GM18508 (cell line): ENCODE data around the gene MAP4K5.
"Not testable (repeated sequence)": the region's sequence is repeated elsewhere in the genome, so short reads cannot be mapped to it uniquely, and the experiment has no call there.

Experiments
- ATAC-seq: cut with Tn5 transposase; IDR thresholded peaks from one replicate; pipeline ENCODE4 v1.9.1; 2021; ENCODE audit warnings: moderate number of reproducible peaks; ENCODE audit not compliant: insufficient read depth, unreplicated experiment

The MAP4K5 gene

GRCh38 chr14:50532502-50533240 is at the start of gene MAP4K5:
Gene MAP4K5 (minus strand): TSS chr14:50532569. CDS start chr14:50532049, 520 bp downstream.
- ATAC-seq: peak; percentile 82

GRCh38 chr14:50578433-50578832 is 46.1 kb upstream of the MAP4K5 start:
- ATAC-seq: no peak

GRCh38 chr14:50577982-50578381 is 45.6 kb upstream of the MAP4K5 start:
- no peak for ATAC-seq

DNA sequence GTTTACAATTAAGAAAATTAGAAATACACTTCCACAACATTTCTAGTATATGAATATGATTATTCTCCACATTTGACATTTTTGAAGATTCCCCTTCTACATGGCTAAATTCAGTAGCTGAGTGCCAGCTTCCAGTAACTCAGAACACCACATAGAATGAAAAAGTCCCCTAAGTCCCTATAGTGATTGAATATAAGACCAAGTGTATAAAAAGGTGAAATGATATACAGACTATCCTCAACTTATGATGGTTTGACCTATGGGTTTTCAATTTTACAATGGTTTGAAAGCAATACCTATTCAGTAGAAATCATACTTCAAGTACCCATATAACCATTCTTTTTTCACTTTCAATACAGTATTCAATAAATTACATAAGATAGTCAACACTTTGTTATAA is 43.4 kb upstream of the MAP4K5 start:
- ATAC-seq: no peak

GRCh38 chr14:50573862-50574261 is 41.5 kb upstream of the MAP4K5 start:
- ATAC-seq: no peak

DNA sequence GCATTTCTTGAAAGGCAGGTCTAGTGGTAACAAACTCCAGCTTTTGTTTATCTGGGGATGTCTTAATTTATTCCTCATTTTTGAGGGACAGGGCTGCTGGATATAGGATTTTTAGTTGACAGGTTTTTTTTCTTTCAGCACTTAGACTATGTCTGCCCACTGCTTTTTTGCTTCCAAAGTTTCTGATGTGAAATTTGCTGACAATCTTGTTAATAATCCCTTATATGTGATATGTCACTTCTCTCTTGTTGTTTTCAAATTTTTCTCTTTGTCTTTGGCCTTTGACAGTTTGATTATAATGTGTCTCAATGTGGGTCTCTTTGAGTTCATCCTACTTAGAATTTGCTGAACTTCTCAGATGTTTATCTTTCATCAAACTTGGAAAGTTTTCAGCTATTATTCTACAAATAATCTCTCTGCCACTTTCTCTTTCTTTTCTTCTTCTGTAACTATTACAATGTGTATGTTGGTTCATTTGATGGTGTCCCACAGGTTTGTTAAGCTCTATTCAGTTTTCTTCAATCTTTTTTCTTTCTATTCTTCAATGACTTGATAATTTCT is 37.4 kb upstream of the MAP4K5 start:
- ATAC-seq: no peak

DNA sequence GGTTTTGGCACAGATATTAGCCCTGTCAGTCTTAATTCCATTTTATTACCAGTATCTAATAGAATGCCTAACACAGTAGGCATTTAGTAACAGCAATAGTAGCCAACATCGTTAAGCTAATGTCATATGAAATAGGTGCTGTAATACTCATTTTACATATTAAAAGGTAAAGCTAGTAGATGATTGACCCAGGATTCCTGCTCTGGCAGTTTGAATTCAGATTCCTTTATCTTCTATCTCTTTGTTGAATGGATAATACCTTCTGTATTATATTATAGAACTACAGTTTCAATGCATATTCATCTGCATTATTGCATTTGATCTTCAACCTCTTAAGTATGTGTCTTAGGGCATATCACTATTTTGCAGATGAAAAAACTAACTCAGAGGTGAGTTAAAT is 30.5 kb upstream of the MAP4K5 start:
- ATAC-seq: no peak

- no peak for ATAC-seq
Measured at GRCh38 chr14:50560931-50561285, 28.5 kb upstream of the MAP4K5 start.

DNA sequence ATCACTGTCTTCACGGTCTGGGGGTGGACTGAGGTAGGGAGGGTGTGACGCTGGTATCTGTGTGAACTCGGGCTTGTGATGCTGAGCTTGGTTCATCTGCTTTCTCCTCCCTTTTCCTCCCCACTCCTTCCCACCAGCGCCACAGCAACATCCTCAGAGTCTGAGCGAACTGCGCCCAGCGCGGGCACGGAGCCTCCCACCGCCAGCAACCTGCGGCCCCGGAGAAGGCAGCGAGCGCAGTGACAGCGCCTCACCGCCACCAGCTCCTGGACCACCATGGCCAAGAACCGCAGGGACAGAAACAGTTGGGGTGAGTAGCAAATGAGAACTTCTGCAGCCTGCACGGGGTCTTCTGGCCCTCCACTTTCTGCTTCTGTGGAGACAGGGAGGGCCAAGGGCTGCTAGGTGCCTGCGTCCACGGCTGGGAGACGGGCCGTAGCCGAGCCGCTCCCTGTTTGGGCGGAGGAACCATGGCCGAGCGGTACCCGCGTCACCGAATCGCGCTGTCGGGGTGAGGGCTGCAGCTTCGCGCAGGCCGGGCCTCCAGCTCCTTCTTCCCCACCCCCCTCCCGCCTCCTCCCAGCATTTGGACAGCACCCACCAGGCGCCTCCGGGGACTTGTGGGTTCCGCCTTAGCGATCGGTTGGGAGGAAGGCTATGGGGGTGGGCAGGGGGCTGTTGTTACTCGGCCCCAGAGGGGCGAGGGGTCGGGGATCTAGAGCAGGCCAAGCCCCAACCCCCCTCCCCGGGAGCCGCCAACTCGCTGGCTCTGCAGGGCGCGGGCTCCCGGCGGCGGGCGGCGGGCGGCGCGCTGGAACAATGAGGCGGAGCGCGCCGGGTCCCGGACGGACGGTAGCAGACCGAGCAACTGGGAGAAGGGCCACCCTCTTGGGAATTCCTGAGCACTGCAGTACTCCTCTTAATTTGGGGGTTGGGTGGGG is 27.9 kb upstream of the MAP4K5 start, which contains the start of gene ATL1:
Gene ATL1, plus strand, starts transcription at position 156 of the 941 bp plus-strand sequence. Its CDS starts 121 bp downstream, at position 277.
- no peak for ATAC-seq

DNA sequence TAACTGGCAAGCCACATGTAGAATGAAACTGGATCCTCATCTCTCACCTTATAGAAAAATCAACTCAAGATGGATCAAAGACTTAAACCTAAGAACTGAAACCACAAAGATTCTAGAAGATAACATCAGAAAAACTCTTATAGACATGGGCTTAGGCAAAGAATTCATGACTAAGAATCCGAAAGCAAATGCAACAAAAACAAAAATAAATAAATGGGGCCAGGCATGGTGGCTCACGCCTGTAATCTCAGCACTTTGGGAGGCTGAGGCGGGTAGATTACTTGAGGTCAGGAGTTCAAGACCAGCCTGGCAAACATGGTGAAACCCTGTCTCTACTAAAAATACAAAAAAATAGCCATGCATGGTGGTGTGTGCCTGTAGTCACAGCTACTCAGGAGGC is 20.4 kb upstream of the MAP4K5 start:
- ATAC-seq: not testable (repeated sequence)

GRCh38 chr14:50551877-50552276 is 19.5 kb upstream of the MAP4K5 start:
- ATAC-seq: no peak

DNA sequence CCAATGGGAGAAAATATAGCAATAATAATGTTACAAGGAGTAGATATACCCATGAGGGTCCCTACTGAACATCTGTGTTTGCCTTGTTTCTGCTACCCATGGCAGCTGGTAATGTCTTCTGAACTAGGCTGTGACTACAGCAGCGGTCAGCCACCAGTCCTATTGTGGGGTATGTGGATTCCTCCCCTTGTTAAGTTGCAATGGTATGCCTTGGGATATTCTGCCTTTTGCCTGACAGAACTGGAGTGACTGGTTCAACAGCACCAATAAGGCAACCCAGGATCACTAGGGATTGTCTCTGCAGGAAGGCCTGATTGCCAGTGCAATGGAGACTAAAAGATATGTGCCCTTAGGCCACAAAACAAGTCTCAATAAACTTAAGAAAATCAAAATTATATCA is 17.9 kb upstream of the MAP4K5 start:
- no peak for ATAC-seq

DNA sequence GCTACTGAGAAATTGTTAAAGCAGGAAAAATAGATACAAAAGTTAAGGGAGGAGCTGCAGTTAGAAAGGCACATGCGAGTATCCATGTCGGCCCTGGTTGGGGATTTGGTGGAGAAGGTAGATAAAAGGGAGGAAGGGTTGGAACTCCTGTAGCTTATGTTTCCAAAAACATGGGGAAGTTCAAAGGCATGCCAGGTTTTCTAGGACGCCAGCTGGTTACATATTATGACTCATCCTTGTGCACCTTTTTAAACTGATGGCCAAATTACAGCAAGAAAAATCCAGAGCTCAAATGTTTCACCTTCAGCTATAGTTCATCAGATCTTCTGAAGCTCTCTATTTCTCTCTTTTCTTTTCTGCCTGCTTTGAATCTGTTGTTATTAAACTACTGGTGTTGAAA is 13.2 kb upstream of the MAP4K5 start:
- ATAC-seq: no peak

- ATAC-seq: no peak
Measured at GRCh38 chr14:50544911-50545310, 12.5 kb upstream of the MAP4K5 start.

DNA sequence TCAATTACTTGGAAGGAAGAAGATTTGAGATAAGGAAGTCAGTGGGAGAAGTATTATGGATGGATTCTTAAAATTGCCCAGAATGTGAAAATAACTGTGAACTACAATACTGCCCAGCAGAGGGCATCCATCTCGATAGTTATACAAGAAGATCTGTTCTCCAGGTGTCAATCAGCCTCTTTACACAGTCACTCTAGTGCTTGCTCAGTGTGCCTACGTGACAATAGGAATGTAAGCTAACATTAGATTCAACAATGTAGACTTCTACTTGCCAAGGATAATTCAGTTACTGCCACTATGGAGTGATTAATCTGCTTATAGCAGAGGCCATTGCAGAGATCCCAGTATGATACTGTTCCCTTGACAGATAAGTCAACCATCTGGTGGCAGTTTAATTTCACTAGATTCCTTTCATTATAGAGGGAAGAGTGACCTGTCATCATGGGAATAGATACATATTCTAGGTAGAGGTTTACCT is 10.6 kb upstream of the MAP4K5 start:
- no peak for ATAC-seq

DNA sequence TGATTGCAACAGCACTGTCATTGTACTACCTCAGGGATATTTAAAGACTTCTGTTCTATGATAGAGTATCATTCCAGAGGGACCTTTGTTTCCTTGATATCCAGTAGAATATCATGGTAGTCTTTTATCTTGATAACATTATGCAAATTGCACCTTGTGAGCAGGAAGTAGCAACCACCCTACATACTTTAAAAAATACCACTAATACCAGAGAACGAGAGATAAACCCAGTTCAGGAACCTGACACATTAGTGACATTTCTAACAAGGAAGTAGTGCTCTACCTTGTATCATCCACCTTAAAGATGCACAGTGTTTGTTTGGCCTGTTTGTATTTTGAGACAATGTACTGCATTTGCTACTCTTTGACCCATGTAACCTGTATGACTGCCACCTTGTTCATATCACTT is 8.8 kb upstream of the MAP4K5 start:
- ATAC-seq: no peak

DNA sequence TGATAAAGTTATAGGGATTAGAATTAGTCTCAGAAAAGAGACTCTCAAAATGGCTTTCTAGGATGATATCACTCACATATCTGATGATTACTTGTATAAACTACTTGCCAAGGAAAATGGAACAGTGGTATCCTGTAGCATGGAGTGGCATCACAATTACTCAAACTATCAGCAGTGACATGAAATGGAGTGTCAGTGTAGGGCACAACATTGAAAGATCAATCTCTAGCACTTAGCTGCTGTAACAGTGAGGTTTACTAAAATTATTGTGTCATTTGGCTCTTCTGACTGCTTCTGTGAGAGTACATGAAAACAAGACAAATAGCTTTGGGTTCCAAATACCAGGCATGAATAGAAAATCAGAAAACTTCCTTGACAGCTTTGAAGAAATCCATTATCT is 6.7 kb upstream of the MAP4K5 start:
- ATAC-seq: no peak

DNA sequence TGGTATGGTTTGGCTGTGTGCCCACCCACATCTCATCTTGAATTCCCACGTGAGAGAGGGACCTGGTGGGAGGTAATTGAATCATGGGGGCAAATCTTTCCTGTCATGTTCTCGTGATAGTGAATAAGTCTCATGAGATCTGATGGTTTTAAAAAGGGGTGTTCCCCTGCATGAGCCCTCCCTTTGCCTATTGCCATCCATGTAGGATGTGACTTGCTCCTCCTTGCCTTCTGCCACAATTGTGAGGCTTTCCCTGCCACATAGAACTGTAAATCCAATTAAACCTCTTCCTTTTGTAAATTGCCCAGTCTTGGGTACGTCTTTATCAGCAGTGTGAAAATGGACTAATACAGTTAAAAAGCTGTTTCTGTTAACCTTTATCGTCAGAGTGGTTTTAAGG is 5.7 kb upstream of the MAP4K5 start:
- ATAC-seq: not testable (repeated sequence)

- ATAC-seq: no peak
Measured at GRCh38 chr14:50534997-50535396, 2.6 kb upstream of the MAP4K5 start.

- ATAC-seq: no peak
Measured at GRCh38 chr14:50534416-50534815, 2.0 kb upstream of the MAP4K5 start.

GRCh38 chr14:50533806-50534205 is 1.4 kb upstream of the MAP4K5 start:
- no peak for ATAC-seq
